Midbrain (tissue), 1 donor: ENCODE data around the gene ATP9A.
"Not testable (repeated sequence)": the region's sequence is repeated elsewhere in the genome, so short reads cannot be mapped to it uniquely, and the experiment has no call there.

Experiments used
- DNase-seq: peaks from one replicate; lab custom pipeline; 2025; lab: John Stamatoyannopoulos, UW

The ATP9A gene

GRCh38 chr20:51692806-51693400 lies 75.3 kb downstream of the ATP9A start:
- no peak for DNase-seq

- DNase-seq = no peak
Measured at GRCh38 chr20:51691703-51692102, 76.5 kb downstream of the ATP9A start.

- DNase-seq = no peak
Measured at GRCh38 chr20:51688600-51689244, 79.5 kb downstream of the ATP9A start.

- no peak for DNase-seq
Measured at GRCh38 chr20:51687630-51688029, 80.6 kb downstream of the ATP9A start.

GRCh38 chr20:51687108-51687507 lies 81.1 kb downstream of the ATP9A start:
- DNase-seq = no peak

- DNase-seq = not testable (repeated sequence)
Measured at GRCh38 chr20:51685494-51685893, 82.7 kb downstream of the ATP9A start.

GRCh38 chr20:51680067-51680749 lies 88.0 kb downstream of the ATP9A start:
- no peak for DNase-seq

GRCh38 chr20:51679254-51679921 lies 88.8 kb downstream of the ATP9A start:
- no peak for DNase-seq

- DNase-seq = peak; percentile 83
Measured at GRCh38 chr20:51678026-51678697, 90.0 kb downstream of the ATP9A start.

GRCh38 chr20:51668947-51669346 lies 99.2 kb downstream of the ATP9A start:
- DNase-seq = no peak

- DNase-seq = no peak
Measured at GRCh38 chr20:51668515-51668914, 99.7 kb downstream of the ATP9A start.

GRCh38 chr20:51667491-51667890 lies 100.7 kb downstream of the ATP9A start:
- DNase-seq = no peak

GRCh38 chr20:51667002-51667408 lies 101.2 kb downstream of the ATP9A start:
- DNase-seq = no peak

- no peak for DNase-seq
Measured at GRCh38 chr20:51666126-51666525, 102.1 kb downstream of the ATP9A start.

GRCh38 chr20:51665543-51666118 lies 102.6 kb downstream of the ATP9A start:
- no peak for DNase-seq

GRCh38 chr20:51661609-51662178 lies 106.5 kb downstream of the ATP9A start:
- DNase-seq = no peak

GRCh38 chr20:51660672-51661608 lies 107.2 kb downstream of the ATP9A start:
- DNase-seq = no peak

GRCh38 chr20:51659491-51660050 lies 108.6 kb downstream of the ATP9A start:
- no peak for DNase-seq

GRCh38 chr20:51656726-51657260 lies 111.4 kb downstream of the ATP9A start:
- no peak for DNase-seq

- not testable (repeated sequence) for DNase-seq
Measured at GRCh38 chr20:51656089-51656488, 112.1 kb downstream of the ATP9A start.
